K562 (cell line): ENCODE results near the gene AGRP. TPM values are rescaled to one million over a fixed set of nuclear protein-coding genes. Genes with fewer than 3 reads are reported as not detected.

Experiments
- CBFA2T2 ChIP-seq: fragments of 450-650 bp; conservative IDR thresholded peaks from 2 replicates; pipeline ENCODE4 v1.6.1; 2017; ENCODE audit warnings: mild to moderate bottlenecking
- CXXC5 ChIP-seq: fragments of 250-450 bp; sonication (Bioruptor Pico); IDR thresholded peaks from 2 replicates; pipeline ENCODE4 v1.8.0; 2022; ENCODE audit warnings: inconsistent platforms, mild to moderate bottlenecking, moderate library complexity
- DDX20 ChIP-seq: fragments of 450-650 bp; IDR thresholded peaks from 2 replicates; pipeline ENCODE4 v1.6.1; 2016; ENCODE audit warnings: missing genetic modification characterization, low read depth, mild to moderate bottlenecking, missing compliant biosample characterization, moderate library complexity
- DNMT1 ChIP-seq: fragments of 450-650 bp; IDR thresholded peaks from 2 replicates; pipeline ENCODE4 v1.6.1; 2016; ENCODE audit warnings: antibody characterized with exemption, mild to moderate bottlenecking
- NCOA6 ChIP-seq: fragments of 450-650 bp; IDR thresholded peaks from 2 replicates; pipeline ENCODE4 v1.6.1; 2017; ENCODE audit warnings: mild to moderate bottlenecking
- RAD51 ChIP-seq: fragments of 450-650 bp; IDR thresholded peaks from 2 replicates; pipeline ENCODE4 v1.7.1; 2016; ENCODE audit warnings: low read depth, mild to moderate bottlenecking, borderline replicate concordance
- RNF2 ChIP-seq: sonication (generic); IDR thresholded peaks from 2 replicates; pipeline ENCODE4 v1.6.1; 2016
- SIRT6 ChIP-seq: IDR thresholded peaks from one replicate; pipeline ENCODE4 v1.6.1; 2012; ENCODE audit warnings: low read depth, mild to moderate bottlenecking, control low read depth, inconsistent platforms, low read length, moderate library complexity
- TARDBP ChIP-seq: fragments of 450-650 bp; IDR thresholded peaks from 2 replicates; pipeline ENCODE4 v1.6.1; 2016
- TRIM28 ChIP-seq: fragments of 450-650 bp; IDR thresholded peaks from 2 replicates; pipeline ENCODE4 v1.6.1; 2017
- ZNF23 ChIP-seq: fragments of 250-450 bp; sonication (Bioruptor Pico); IDR thresholded peaks from 2 replicates; pipeline ENCODE4 v1.4.0; 2020; ENCODE audit warnings: mild to moderate bottlenecking
- ZNF324 ChIP-seq: fragments of 250-450 bp; sonication (Bioruptor Pico); IDR thresholded peaks from 2 replicates; pipeline ENCODE4 v1.4.0; 2020; ENCODE audit warnings: mild to moderate bottlenecking
- ZNF778 ChIP-seq: fragments of 450-650 bp; formaldehyde crosslinking; IDR thresholded peaks from 2 replicates; pipeline ENCODE4 v1.4.0; 2020; ENCODE audit warnings: mild to moderate bottlenecking, moderate library complexity
- polyA plus RNA-seq, 8 experiments: library from polyadenylated mRNA; depleted of rRNA in 4 of 8; stranded (reverse) in 5 of 8; unstranded in 3 of 8; fragments of >200 nt; fragmentation: Nextera tagmentation in 2 of 8; fragmentation: Illumina TruSeq in 1 of 8; extraction: Ambion mirVana in 2 of 8; extraction: Trizol in 1 of 8; gene quantifications; 2 replicates each; pipeline versions ENCODE4 v1.2.1 to v1.2.3, GENCODE V29; 2011 to 2014; ENCODE audit warnings: inconsistent platforms in 1 of 8, missing spikeins in 1 of 8
- total RNA-seq, 7 experiments: library from RNA; depleted of rRNA in 6 of 7; stranded (reverse); fragments of >200 nt in 6 of 7; fragmentation: Illumina TruSeq in 2 of 7; extraction: Trizol in 2 of 7; gene quantifications; 2 replicates each; pipeline versions ENCODE4 v1.2.1 to v1.2.3, GENCODE V29; 2011 to 2021; ENCODE audit warnings: low replicate concordance in 1 of 7
- TF ChIP-seq, protein P1 (sequence below): fragments of 250-450 bp; sonication (Bioruptor Pico); IDR thresholded peaks from 2 replicates; pipeline ENCODE4 v1.8.0; 2022; ENCODE audit warnings: inconsistent platforms, mild to moderate bottlenecking, moderate library complexity, borderline replicate concordance
- TF ChIP-seq, protein P2 (sequence below): sonication (generic); formaldehyde crosslinking; IDR thresholded peaks from 2 replicates; pipeline ENCODE4 v1.8.0; 2022; ENCODE audit warnings: mild to moderate bottlenecking, missing genetic modification reagents
- TF ChIP-seq, protein P3 (sequence below): fragments of 450-650 bp; IDR thresholded peaks from 2 replicates; pipeline ENCODE4 v1.6.1; 2016; ENCODE audit warnings: mild to moderate bottlenecking, moderate library complexity

AGRP gene
- total and polyA plus RNA-seq, 9 of the 15 experiments (the other 6 are each of a cell fraction or from before 2014, with no cell fraction given): not detected

DNA sequence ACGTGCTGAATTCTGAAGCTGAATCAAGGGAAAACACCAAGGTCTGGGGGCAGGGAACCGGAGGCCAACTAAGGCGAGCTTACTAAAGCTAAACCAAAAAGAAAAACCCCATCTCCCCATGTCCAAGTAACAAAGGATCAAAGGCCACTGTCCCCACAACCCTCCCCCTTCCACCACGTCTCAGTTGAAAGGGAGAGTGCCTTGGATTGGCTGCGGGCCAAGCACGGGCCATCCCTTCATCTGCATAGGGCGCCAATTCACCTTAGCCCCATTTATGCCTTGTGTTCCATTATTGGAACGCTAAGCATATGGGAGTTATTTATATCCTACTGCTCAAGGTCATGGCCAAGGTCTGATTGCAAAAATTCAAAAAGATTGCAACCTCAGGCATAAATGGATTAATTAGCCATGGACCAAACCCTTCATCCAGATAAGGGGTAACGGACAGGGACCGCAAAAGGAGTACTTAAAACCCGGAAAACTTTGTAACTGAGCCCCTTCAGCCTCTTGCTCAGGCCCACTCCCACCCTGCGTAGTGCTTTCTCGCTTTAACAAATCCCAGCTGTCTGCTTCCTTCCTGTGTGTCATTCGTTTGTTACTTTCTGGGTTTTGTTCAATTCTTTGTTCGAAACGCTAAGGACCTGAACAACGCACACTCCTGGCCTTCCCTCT, 1.6 kb downstream of the AGRP start (continued):
- TF ChIP-seq, protein P1, sequence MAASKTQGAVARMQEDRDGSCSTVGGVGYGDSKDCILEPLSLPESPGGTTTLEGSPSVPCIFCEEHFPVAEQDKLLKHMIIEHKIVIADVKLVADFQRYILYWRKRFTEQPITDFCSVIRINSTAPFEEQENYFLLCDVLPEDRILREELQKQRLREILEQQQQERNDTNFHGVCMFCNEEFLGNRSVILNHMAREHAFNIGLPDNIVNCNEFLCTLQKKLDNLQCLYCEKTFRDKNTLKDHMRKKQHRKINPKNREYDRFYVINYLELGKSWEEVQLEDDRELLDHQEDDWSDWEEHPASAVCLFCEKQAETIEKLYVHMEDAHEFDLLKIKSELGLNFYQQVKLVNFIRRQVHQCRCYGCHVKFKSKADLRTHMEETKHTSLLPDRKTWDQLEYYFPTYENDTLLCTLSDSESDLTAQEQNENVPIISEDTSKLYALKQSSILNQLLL (CRISPR knock-in tag): no peak
- TF ChIP-seq CBFA2T2 (no peak), CXXC5 (no peak), ZNF324 (CRISPR knock-in tag) (no peak), DDX20 (tag) (no peak), ZNF23 (CRISPR knock-in tag) (no peak), RNF2 (no peak), DNMT1 (0 out of 2 replicates have a peak, but pooled peaks have one; percentile 90), TRIM28 (peak; percentile 44; the same call in 1 of the 2 replicates), RAD51 (no peak), NCOA6 (no peak), SIRT6 (no peak), ZNF778 (CRISPR knock-in tag) (no peak), TARDBP (no peak)
- TF ChIP-seq, protein P2, sequence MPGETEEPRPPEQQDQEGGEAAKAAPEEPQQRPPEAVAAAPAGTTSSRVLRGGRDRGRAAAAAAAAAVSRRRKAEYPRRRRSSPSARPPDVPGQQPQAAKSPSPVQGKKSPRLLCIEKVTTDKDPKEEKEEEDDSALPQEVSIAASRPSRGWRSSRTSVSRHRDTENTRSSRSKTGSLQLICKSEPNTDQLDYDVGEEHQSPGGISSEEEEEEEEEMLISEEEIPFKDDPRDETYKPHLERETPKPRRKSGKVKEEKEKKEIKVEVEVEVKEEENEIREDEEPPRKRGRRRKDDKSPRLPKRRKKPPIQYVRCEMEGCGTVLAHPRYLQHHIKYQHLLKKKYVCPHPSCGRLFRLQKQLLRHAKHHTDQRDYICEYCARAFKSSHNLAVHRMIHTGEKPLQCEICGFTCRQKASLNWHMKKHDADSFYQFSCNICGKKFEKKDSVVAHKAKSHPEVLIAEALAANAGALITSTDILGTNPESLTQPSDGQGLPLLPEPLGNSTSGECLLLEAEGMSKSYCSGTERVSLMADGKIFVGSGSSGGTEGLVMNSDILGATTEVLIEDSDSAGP: no peak
- TF ChIP-seq, protein P3, sequence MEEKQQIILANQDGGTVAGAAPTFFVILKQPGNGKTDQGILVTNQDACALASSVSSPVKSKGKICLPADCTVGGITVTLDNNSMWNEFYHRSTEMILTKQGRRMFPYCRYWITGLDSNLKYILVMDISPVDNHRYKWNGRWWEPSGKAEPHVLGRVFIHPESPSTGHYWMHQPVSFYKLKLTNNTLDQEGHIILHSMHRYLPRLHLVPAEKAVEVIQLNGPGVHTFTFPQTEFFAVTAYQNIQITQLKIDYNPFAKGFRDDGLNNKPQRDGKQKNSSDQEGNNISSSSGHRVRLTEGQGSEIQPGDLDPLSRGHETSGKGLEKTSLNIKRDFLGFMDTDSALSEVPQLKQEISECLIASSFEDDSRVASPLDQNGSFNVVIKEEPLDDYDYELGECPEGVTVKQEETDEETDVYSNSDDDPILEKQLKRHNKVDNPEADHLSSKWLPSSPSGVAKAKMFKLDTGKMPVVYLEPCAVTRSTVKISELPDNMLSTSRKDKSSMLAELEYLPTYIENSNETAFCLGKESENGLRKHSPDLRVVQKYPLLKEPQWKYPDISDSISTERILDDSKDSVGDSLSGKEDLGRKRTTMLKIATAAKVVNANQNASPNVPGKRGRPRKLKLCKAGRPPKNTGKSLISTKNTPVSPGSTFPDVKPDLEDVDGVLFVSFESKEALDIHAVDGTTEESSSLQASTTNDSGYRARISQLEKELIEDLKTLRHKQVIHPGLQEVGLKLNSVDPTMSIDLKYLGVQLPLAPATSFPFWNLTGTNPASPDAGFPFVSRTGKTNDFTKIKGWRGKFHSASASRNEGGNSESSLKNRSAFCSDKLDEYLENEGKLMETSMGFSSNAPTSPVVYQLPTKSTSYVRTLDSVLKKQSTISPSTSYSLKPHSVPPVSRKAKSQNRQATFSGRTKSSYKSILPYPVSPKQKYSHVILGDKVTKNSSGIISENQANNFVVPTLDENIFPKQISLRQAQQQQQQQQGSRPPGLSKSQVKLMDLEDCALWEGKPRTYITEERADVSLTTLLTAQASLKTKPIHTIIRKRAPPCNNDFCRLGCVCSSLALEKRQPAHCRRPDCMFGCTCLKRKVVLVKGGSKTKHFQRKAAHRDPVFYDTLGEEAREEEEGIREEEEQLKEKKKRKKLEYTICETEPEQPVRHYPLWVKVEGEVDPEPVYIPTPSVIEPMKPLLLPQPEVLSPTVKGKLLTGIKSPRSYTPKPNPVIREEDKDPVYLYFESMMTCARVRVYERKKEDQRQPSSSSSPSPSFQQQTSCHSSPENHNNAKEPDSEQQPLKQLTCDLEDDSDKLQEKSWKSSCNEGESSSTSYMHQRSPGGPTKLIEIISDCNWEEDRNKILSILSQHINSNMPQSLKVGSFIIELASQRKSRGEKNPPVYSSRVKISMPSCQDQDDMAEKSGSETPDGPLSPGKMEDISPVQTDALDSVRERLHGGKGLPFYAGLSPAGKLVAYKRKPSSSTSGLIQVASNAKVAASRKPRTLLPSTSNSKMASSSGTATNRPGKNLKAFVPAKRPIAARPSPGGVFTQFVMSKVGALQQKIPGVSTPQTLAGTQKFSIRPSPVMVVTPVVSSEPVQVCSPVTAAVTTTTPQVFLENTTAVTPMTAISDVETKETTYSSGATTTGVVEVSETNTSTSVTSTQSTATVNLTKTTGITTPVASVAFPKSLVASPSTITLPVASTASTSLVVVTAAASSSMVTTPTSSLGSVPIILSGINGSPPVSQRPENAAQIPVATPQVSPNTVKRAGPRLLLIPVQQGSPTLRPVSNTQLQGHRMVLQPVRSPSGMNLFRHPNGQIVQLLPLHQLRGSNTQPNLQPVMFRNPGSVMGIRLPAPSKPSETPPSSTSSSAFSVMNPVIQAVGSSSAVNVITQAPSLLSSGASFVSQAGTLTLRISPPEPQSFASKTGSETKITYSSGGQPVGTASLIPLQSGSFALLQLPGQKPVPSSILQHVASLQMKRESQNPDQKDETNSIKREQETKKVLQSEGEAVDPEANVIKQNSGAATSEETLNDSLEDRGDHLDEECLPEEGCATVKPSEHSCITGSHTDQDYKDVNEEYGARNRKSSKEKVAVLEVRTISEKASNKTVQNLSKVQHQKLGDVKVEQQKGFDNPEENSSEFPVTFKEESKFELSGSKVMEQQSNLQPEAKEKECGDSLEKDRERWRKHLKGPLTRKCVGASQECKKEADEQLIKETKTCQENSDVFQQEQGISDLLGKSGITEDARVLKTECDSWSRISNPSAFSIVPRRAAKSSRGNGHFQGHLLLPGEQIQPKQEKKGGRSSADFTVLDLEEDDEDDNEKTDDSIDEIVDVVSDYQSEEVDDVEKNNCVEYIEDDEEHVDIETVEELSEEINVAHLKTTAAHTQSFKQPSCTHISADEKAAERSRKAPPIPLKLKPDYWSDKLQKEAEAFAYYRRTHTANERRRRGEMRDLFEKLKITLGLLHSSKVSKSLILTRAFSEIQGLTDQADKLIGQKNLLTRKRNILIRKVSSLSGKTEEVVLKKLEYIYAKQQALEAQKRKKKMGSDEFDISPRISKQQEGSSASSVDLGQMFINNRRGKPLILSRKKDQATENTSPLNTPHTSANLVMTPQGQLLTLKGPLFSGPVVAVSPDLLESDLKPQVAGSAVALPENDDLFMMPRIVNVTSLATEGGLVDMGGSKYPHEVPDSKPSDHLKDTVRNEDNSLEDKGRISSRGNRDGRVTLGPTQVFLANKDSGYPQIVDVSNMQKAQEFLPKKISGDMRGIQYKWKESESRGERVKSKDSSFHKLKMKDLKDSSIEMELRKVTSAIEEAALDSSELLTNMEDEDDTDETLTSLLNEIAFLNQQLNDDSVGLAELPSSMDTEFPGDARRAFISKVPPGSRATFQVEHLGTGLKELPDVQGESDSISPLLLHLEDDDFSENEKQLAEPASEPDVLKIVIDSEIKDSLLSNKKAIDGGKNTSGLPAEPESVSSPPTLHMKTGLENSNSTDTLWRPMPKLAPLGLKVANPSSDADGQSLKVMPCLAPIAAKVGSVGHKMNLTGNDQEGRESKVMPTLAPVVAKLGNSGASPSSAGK: no peak
